ENCODE data around the gene PCDHB7. TPM values are rescaled to one million over a fixed set of nuclear protein-coding genes. Genes with fewer than 3 reads are reported as not detected.
A peak's percentile ranks its signal among the peaks of the same experiment; 100 is the strongest.
"Not testable (repeated sequence)": the region's sequence is repeated elsewhere in the genome, so short reads cannot be mapped to it uniquely, and the experiment has no call there.

Gene PCDHB7
- total and polyA plus RNA-seq, 2 donors (not counting 1 experiment from before 2014, with no cell fraction given) = 0.61 to 1.5 TPM

GRCh38 chr5:141180313-141180712 is 7.9 kb downstream of the PCDHB7 start:
- Histone ChIP-seq H3K27me3 (ENCODE audit: control insufficient read depth, insufficient read depth, low read length) (no peaks in the 10 kb centered on the region), H3K79me2 (ENCODE audit: control insufficient read depth, insufficient read depth, low read length) (no peaks in the 10 kb centered on the region), H2AFZ (ENCODE audit: low read length) (no peak overlapping the region), H3K4me1 (ENCODE audit: control insufficient read depth, extremely low read depth, insufficient read depth, low read length) (no peaks in the 10 kb centered on the region), H3K4me3 (replicated peaks in 1 of 4; ENCODE audit: control extremely low read depth in 1 of 4, insufficient read depth in 1 of 4, low read depth in 3 of 4, low read length in 4 of 4) (no peak overlapping the region), H3K36me3 (ENCODE audit: control insufficient read depth, insufficient read depth, low read length) (no peaks in the 10 kb centered on the region), H4K20me1 (ENCODE audit: control insufficient read depth, extremely low read depth, insufficient read depth, low read length) (no peaks in the 10 kb centered on the region), H3K27ac (ENCODE audit: insufficient read depth, low read length) (no peak overlapping the region), H3K9ac (ENCODE audit: insufficient read depth, low read length) (no peak overlapping the region), H3K4me2 (ENCODE audit: extremely low read depth, insufficient read depth, low read length) (no peak overlapping the region), H3K9me3 (ENCODE audit: control insufficient read depth, insufficient read depth, low read depth, low read length) (no peaks in the 10 kb centered on the region)
- DNase-seq (ENCODE audit: low read depth in 2 of 2) = no peak
- TF ChIP-seq CTCF (conservative IDR thresholded peaks at IDR 0.05 in 1 of 2, IDR thresholded peaks at IDR 0.05 in 1 of 2; ENCODE audit: low read depth in 1 of 2, low read length in 2 of 2) = no peak
- no peak for TF ChIP-seq EZH2 (IDR thresholded peaks at IDR 0.05; ENCODE audit: low read length, missing control alignments)

GRCh38 chr5:141182248-141182647 is 9.8 kb downstream of the PCDHB7 start, which contains the start of gene PCDHB16:
TSS of gene PCDHB16 (plus strand) at chr5:141182387. CDS start at chr5:141182560, 173 bp downstream.
- Histone ChIP-seq H3K27ac (ENCODE audit: insufficient read depth, low read length) (no peak within 1 kb of the TSS), H3K4me3 (replicated peaks in 1 of 4; ENCODE audit: control extremely low read depth in 1 of 4, insufficient read depth in 1 of 4, low read depth in 3 of 4, low read length in 4 of 4) (peak within 1 kb of the TSS in 2 of 4 experiments; percentile 4 to 39), H3K4me2 (ENCODE audit: extremely low read depth, insufficient read depth, low read length) (no peak within 1 kb of the TSS), H2AFZ (ENCODE audit: low read length) (no peak within 1 kb of the TSS), H3K9me3 (ENCODE audit: control insufficient read depth, insufficient read depth, low read depth, low read length) (no peaks in the 10 kb centered on the region), H3K9ac (ENCODE audit: insufficient read depth, low read length) (no peak within 1 kb of the TSS), H3K79me2 (ENCODE audit: control insufficient read depth, insufficient read depth, low read length) (no peaks in the 10 kb centered on the region), H4K20me1 (ENCODE audit: control insufficient read depth, extremely low read depth, insufficient read depth, low read length) (no peaks in the 10 kb centered on the region), H3K27me3 (ENCODE audit: control insufficient read depth, insufficient read depth, low read length) (no peaks in the 10 kb centered on the region), H3K36me3 (ENCODE audit: control insufficient read depth, insufficient read depth, low read length) (no peaks in the 10 kb centered on the region), H3K4me1 (ENCODE audit: control insufficient read depth, extremely low read depth, insufficient read depth, low read length) (no peaks in the 10 kb centered on the region)
- DNase-seq (ENCODE audit: low read depth in 2 of 2) = peak; percentile 5 to 16
- TF ChIP-seq EZH2 (IDR thresholded peaks at IDR 0.05; ENCODE audit: low read length, missing control alignments) = no peak
- TF ChIP-seq CTCF (conservative IDR thresholded peaks at IDR 0.05 in 1 of 2, IDR thresholded peaks at IDR 0.05 in 1 of 2; ENCODE audit: low read depth in 1 of 2, low read length in 2 of 2) = peak in 1 of 2 donors; percentile 12

- H3K27ac ChIP-seq (ENCODE audit: insufficient read depth, low read length); H4K20me1 ChIP-seq (ENCODE audit: control insufficient read depth, extremely low read depth, insufficient read depth, low read length); H3K9me3 ChIP-seq (ENCODE audit: control insufficient read depth, insufficient read depth, low read depth, low read length); H3K4me2 ChIP-seq (ENCODE audit: extremely low read depth, insufficient read depth, low read length); H3K79me2 ChIP-seq (ENCODE audit: control insufficient read depth, insufficient read depth, low read length); H2AFZ ChIP-seq (ENCODE audit: low read length); H3K27me3 ChIP-seq (ENCODE audit: control insufficient read depth, insufficient read depth, low read length); H3K4me3 ChIP-seq (replicated peaks in 1 of 4; ENCODE audit: control extremely low read depth in 1 of 4, insufficient read depth in 1 of 4, low read depth in 3 of 4, low read length in 4 of 4); H3K9ac ChIP-seq (ENCODE audit: insufficient read depth, low read length); H3K36me3 ChIP-seq (ENCODE audit: control insufficient read depth, insufficient read depth, low read length); H3K4me1 ChIP-seq (ENCODE audit: control insufficient read depth, extremely low read depth, insufficient read depth, low read length); DNase-seq (ENCODE audit: low read depth in 2 of 2): not testable (repeated sequence)
Observed at GRCh38 chr5:141184117-141184855, 11.8 kb downstream of the PCDHB7 start.
